Hepatocyte (in vitro differentiated cells): Measurements from ENCODE around the gene KRTAP10-3. TPM values are rescaled to one million over a fixed set of nuclear protein-coding genes. Genes with fewer than 3 reads are reported as not detected.

Experiments used
- DNase-seq: peaks from one replicate; pipeline ENCODE4 v3.0.0-alpha.2; 2016; ENCODE audit warnings: low spot score
- H2AFZ ChIP-seq: fragments of 200-600 bp; sonication (generic); 2 replicates; pipeline ENCODE4 v1.6.0; 2016; ENCODE audit warnings: antibody characterized with exemption, mild to moderate bottlenecking
- H3K27ac ChIP-seq: fragments of 200-600 bp; sonication (generic); 2 replicates; pipeline ENCODE4 v1.5.1; 2016; ENCODE audit warnings: mild to moderate bottlenecking
- H3K27me3 ChIP-seq: fragments of 200-600 bp; sonication (generic); 2 replicates; pipeline ENCODE4 v1.6.1; 2016
- H3K36me3 ChIP-seq: fragments of 200-600 bp; sonication (generic); replicated peaks from 2 replicates; pipeline ENCODE4 v1.5.1; 2016; ENCODE audit warnings: low read depth; ENCODE audit not compliant: insufficient read depth
- H3K4me1 ChIP-seq: fragments of 200-600 bp; sonication (generic); 2 replicates; pipeline ENCODE4 v1.5.1; 2016; ENCODE audit warnings: mild to moderate bottlenecking, moderate library complexity; ENCODE audit not compliant: insufficient read depth
- H3K4me2 ChIP-seq: fragments of 200-600 bp; sonication (generic); 2 replicates; pipeline ENCODE4 v1.6.0; 2016
- H3K4me3 ChIP-seq: fragments of 200-600 bp; sonication (generic); 2 replicates; pipeline ENCODE4 v1.5.1; 2016; ENCODE audit warnings: mild to moderate bottlenecking
- H3K79me2 ChIP-seq: fragments of 200-600 bp; sonication (generic); 2 replicates; pipeline ENCODE4 v1.6.0; 2017; ENCODE audit warnings: mild to moderate bottlenecking
- H3K9me2 ChIP-seq: fragments of 200-600 bp; sonication (generic); replicated peaks from 2 replicates; pipeline ENCODE4 v1.6.0; 2017; ENCODE audit warnings: mild to moderate bottlenecking; ENCODE audit not compliant: insufficient read depth
- H3K9me3 ChIP-seq: fragments of 200-600 bp; sonication (generic); 2 replicates; pipeline ENCODE4 v1.5.1; 2016; ENCODE audit warnings: low read depth, mild to moderate bottlenecking
- H4K20me1 ChIP-seq: fragments of 200-600 bp; sonication (generic); 2 replicates; pipeline ENCODE4 v1.6.0; 2016; ENCODE audit warnings: mild to moderate bottlenecking; ENCODE audit not compliant: insufficient read depth, poor library complexity, severe bottlenecking
- EZH2 ChIP-seq: fragments of 200-600 bp; sonication (generic); IDR thresholded peaks from 2 replicates; pipeline ENCODE4 v1.6.1; 2016; ENCODE audit warnings: antibody characterized with exemption, mild to moderate bottlenecking, borderline replicate concordance
- EZH2phosphoT487 ChIP-seq: fragments of 200-600 bp; sonication (generic); IDR thresholded peaks from one replicate; pipeline ENCODE4 v1.6.1; 2018; ENCODE audit warnings: antibody characterized with exemption, mild to moderate bottlenecking, low read depth, moderate library complexity; ENCODE audit not compliant: unreplicated experiment, severe bottlenecking
- WGBS: methylation state at CpG from one replicate; pipeline ENCODE4 v1.1.6; 2016; ENCODE audit warnings: low lambda C conversion rate; ENCODE audit errors: missing lambda C conversion rate; 5-methylcytosine and 5-hydroxymethylcytosine counted together
- polyA plus RNA-seq: library from polyadenylated mRNA; unstranded; fragments of >200 nt; fragmentation: Nextera tagmentation; extraction: Ambion mirVana; gene quantifications from 2 replicates; pipeline ENCODE4 v1.2.1, GENCODE V29; 2016
- total RNA-seq: library from RNA; depleted of rRNA; stranded (reverse); fragments of >200 nt; gene quantifications from 2 replicates; pipeline ENCODE4 v1.2.3, GENCODE V29; 2014
- TF ChIP-seq, protein P1 (sequence below): fragments of 200-600 bp; sonication (generic); IDR thresholded peaks from 2 replicates; pipeline ENCODE4 v1.5.1; 2016; ENCODE audit warnings: antibody characterized with exemption, mild to moderate bottlenecking; ENCODE audit not compliant: poor library complexity

KRTAP10-3 gene
- total and polyA plus RNA-seq, 2 experiments from 2014 or later: not detected

DNA sequence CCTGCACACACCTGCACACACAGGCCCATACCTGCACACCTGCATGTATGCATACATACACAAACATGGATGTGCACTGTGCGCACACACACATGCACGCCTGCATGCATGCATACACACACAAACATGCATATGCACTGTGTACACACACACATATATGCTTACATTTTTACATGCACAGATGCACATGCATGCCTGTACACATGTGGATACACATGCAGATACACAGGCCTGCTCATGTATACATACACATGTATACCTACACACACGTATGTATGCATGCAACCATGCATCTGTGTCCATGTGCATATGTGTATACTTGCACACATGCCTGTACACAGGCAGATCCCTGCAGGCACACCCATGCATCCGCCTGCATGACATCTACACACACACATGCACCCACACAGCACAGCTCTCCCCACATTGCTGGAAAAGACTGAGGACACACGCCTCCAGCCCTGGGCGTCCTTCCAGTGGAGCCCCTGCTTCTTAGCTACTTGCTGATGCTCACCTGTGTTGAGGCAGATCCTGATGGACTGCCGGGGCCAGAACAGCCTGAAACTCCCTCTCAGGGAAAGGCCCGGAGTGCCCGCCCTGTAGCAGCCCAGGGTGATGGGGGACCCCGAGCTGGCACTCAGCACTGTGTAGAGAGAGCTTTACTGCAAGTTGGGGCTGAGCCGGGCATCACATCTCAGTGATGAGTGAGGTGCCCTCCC, 47.2 kb downstream of the KRTAP10-3 start:
- Histone ChIP-seq H3K27me3 (no peaks in the 10 kb centered on the region), H4K20me1 (no peaks in the 10 kb centered on the region), H3K9me3 (no peaks in the 10 kb centered on the region), H3K4me2 (no peak overlapping the region), H2AFZ (no peak overlapping the region), H3K4me1 (peaks cover 3% of the 10 kb centered on the region), H3K27ac (no peak overlapping the region), H3K4me3 (no peak overlapping the region), H3K79me2 (no peaks in the 10 kb centered on the region), H3K9me2 (no peaks in the 10 kb centered on the region), H3K36me3 (no peaks in the 10 kb centered on the region)
- 90% methylated on average over 11 of the region's 11 CpGs for WGBS
- DNase-seq: no peak
- TF ChIP-seq EZH2phosphoT487 (no peak), EZH2 (no peak)
- TF ChIP-seq, protein P1, sequence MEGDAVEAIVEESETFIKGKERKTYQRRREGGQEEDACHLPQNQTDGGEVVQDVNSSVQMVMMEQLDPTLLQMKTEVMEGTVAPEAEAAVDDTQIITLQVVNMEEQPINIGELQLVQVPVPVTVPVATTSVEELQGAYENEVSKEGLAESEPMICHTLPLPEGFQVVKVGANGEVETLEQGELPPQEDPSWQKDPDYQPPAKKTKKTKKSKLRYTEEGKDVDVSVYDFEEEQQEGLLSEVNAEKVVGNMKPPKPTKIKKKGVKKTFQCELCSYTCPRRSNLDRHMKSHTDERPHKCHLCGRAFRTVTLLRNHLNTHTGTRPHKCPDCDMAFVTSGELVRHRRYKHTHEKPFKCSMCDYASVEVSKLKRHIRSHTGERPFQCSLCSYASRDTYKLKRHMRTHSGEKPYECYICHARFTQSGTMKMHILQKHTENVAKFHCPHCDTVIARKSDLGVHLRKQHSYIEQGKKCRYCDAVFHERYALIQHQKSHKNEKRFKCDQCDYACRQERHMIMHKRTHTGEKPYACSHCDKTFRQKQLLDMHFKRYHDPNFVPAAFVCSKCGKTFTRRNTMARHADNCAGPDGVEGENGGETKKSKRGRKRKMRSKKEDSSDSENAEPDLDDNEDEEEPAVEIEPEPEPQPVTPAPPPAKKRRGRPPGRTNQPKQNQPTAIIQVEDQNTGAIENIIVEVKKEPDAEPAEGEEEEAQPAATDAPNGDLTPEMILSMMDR: no peak

DNA sequence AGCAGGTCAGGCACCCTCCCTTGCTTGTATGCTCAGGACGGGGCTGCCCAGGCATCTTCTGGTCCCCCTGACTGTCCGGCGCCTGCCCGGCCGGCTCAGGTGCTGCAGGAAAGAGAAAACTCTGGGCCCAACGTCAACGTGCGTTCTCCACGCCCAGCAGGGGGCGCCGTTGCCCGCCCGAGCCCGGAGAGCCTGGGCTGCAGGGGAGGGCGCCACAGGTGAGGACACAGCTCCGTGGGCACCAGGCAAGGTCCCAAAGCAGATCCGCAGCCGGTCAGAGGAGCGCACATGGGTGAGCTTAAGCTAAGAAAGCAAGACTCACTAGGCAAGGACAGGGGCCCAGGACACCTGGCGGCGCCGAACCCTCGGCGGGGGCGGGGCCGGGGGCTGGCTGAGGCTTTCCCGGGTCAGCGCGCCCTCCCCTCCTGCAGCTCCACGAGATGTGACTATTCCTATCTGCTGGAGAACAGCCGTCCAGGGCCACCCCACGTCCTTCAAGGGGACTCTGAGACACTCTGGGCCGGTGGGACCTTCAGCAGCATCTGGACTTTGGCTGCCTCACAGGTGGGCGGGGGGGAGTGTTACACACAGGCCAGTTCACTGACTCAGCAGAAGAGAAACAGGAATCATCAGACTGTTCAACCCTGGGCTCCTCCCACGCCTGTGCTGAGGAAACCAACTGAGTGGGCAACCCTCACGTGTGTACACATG, 47.9 kb downstream of the KRTAP10-3 start:
- Histone ChIP-seq H3K4me1 (peaks cover 8% of the 10 kb centered on the region), H3K36me3 (no peaks in the 10 kb centered on the region), H2AFZ (no peak overlapping the region), H3K4me2 (peak overlapping the region; percentile 81), H3K9me3 (no peaks in the 10 kb centered on the region), H3K79me2 (no peaks in the 10 kb centered on the region), H3K27ac (peak overlapping the region; percentile 70), H4K20me1 (no peaks in the 10 kb centered on the region), H3K4me3 (no peak overlapping the region), H3K9me2 (no peaks in the 10 kb centered on the region), H3K27me3 (no peaks in the 10 kb centered on the region)
- peak; percentile 87 for DNase-seq
- TF ChIP-seq EZH2 (no peak), EZH2phosphoT487 (no peak)
- TF ChIP-seq, protein P1: peak; percentile 86
- 25% methylated on average over 22 of the region's 36 CpGs for WGBS

DNA sequence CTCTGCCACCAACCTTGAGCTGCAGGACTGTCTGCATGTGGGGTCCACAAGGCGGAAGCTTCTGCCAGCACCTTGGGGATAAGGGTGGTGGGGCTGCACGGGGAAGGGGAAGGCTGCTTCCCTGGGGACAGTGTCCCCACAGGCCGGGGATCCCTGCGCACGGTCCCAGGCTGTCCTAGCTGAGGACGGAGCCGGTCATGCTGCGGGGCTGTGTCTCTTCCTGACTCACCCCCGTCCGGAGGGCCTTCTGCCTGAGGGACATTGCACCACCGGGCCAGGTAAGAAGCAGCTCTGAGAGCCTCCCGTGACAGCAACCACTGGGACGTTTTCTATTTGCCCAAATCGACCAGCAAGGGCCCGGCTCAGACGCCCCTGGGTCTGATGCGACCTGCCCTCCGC, 48.5 kb downstream of the KRTAP10-3 start:
- no peaks in the 10 kb centered on the region for H3K36me3 ChIP-seq
- H3K27ac ChIP-seq: no peak overlapping the region
- no peak overlapping the region for H3K4me3 ChIP-seq
- TF ChIP-seq, protein P1: no peak
- no peak for TF ChIP-seq EZH2
- no peak for TF ChIP-seq EZH2phosphoT487
- H3K4me1 ChIP-seq: peaks cover 8% of the 10 kb centered on the region
- H2AFZ ChIP-seq: no peak overlapping the region
- no peaks in the 10 kb centered on the region for H3K27me3 ChIP-seq
- no peaks in the 10 kb centered on the region for H3K9me3 ChIP-seq
- H4K20me1 ChIP-seq: no peaks in the 10 kb centered on the region
- H3K4me2 ChIP-seq: peak overlapping the region; percentile 81
- no peaks in the 10 kb centered on the region for H3K79me2 ChIP-seq
- H3K9me2 ChIP-seq: no peaks in the 10 kb centered on the region
- 70% methylated on average over 18 of the region's 18 CpGs for WGBS
- no peak for DNase-seq
